Measurements from ENCODE around the gene PDE4C. TPM values are rescaled to one million over a fixed set of nuclear protein-coding genes. Genes with fewer than 3 reads are reported as not detected.

The PDE4C gene
- total RNA-seq (1.3 and 2.0 TPM in 2 replicates), polyA plus RNA-seq (0.09 and 0.35 TPM in 2 replicates), polyA minus RNA-seq (ENCODE audit: low replicate concordance) (not detected in 2 replicates)
- 0.52 and 1.6 TPM in 2 replicates for polyA plus RNA-seq (2012)

DNA sequence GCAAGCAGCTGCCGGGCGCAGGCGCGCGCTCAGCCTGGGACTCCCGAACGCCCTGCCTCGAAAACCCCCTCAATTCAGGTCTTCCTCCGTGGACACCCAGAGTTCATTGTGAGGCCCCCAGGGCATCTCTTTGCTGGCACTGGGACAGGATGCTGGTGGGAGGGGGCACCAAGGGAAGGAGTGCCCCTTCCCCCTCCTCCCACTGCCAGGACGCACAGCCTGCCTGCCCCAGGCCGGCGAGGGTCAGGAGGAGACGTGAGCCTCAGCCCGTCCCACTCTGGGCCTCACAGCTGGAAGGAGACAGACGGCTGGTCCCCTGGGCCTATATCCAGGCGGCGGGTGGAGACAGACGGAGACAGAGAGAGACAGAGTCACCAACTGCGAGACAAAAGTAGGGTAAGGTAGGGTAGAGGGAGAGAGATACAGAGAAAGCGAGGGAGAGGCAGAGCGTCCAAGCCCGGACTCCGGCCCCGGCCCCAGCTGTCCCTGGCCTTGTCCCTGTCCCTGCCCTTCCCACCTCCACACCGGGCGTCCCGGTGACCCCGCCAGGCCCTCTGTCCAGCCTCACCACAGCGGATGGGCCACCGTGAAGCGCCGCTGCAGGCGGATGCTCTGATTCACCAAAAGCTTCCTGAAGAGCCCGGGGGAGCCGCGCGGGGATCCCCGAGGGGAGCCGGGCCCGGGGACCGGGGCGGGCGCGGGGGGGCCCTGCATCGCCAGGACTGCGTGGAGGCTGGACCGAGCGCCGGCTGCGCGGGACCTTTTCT is at the start of gene PDE4C:
PDE4C (minus strand) TSS at position 737 of the 767 bp plus-strand sequence; CDS start at position 714, 23 bp downstream.
- no peak within 1 kb of the TSS for H3K27ac ChIP-seq (ENCODE audit: insufficient read depth, low read length)
- H2AFZ ChIP-seq (ENCODE audit: low read length) = no peak within 1 kb of the TSS
- no peak within 1 kb of the TSS for H3K9ac ChIP-seq (ENCODE audit: insufficient read depth, low read length)
- H3K4me2 ChIP-seq (ENCODE audit: extremely low read depth, insufficient read depth, low read length) = no peak within 1 kb of the TSS
- TF ChIP-seq, protein P1, sequence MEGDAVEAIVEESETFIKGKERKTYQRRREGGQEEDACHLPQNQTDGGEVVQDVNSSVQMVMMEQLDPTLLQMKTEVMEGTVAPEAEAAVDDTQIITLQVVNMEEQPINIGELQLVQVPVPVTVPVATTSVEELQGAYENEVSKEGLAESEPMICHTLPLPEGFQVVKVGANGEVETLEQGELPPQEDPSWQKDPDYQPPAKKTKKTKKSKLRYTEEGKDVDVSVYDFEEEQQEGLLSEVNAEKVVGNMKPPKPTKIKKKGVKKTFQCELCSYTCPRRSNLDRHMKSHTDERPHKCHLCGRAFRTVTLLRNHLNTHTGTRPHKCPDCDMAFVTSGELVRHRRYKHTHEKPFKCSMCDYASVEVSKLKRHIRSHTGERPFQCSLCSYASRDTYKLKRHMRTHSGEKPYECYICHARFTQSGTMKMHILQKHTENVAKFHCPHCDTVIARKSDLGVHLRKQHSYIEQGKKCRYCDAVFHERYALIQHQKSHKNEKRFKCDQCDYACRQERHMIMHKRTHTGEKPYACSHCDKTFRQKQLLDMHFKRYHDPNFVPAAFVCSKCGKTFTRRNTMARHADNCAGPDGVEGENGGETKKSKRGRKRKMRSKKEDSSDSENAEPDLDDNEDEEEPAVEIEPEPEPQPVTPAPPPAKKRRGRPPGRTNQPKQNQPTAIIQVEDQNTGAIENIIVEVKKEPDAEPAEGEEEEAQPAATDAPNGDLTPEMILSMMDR (conservative IDR thresholded peaks at IDR 0.05 in 1 of 2, IDR thresholded peaks at IDR 0.05 in 1 of 2; ENCODE audit: low read depth in 1 of 2, low read length in 2 of 2) = no peak
- TF ChIP-seq EZH2 (IDR thresholded peaks at IDR 0.05; ENCODE audit: low read length, missing control alignments) = no peak
- no peaks in the 10 kb centered on the region for H3K36me3 ChIP-seq (ENCODE audit: control insufficient read depth, insufficient read depth, low read length)
- H3K27me3 ChIP-seq (ENCODE audit: control insufficient read depth, insufficient read depth, low read length) = peaks cover 3% of the 10 kb centered on the region
- no peaks in the 10 kb centered on the region for H3K9me3 ChIP-seq (ENCODE audit: control insufficient read depth, insufficient read depth, low read depth, low read length)
- no peaks in the 10 kb centered on the region for H3K4me1 ChIP-seq (ENCODE audit: control insufficient read depth, extremely low read depth, insufficient read depth, low read length)
- H4K20me1 ChIP-seq (ENCODE audit: control insufficient read depth, extremely low read depth, insufficient read depth, low read length) = no peaks in the 10 kb centered on the region
- no peak for DNase-seq (ENCODE audit: low read depth in 2 of 2)
- no peaks in the 10 kb centered on the region for H3K79me2 ChIP-seq (ENCODE audit: control insufficient read depth, insufficient read depth, low read length)
- H3K4me3 ChIP-seq (replicated peaks in 1 of 4; ENCODE audit: control extremely low read depth in 1 of 4, insufficient read depth in 1 of 4, low read depth in 3 of 4, low read length in 4 of 4) = no peak within 1 kb of the TSS

DNA sequence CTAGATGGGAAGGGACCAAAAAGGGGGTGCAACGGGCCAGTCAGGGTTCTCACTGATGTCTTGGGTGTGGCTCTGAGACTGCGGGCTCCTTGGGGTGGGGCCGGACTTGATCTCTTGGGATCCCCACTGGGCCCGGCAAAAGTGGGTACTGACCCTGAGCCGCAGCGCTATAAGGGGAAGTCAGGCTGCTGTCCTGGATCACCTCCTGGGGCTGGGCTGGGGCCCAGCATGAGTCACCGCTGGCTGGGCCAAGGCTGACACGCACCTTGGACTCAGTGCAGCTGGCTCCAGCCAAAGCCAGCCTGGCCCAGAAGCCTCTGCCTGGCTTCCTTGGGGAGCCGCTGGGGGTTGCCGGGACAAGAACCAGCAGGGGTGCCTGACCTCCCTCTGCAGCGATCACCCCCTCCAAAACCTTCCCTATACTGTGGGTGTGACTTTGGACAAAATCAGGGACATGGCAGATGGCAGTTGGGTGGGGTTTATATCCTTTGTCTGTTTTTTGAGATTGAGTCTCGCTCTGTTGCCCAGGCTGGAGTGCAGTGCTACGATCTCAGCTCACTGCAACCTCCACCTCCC is 48.6 kb upstream of the PDE4C start:
- H3K9ac ChIP-seq (ENCODE audit: insufficient read depth, low read length) = no peak overlapping the region
- H3K27ac ChIP-seq (ENCODE audit: insufficient read depth, low read length) = peak overlapping the region; percentile 62
- H3K4me1 ChIP-seq (ENCODE audit: control insufficient read depth, extremely low read depth, insufficient read depth, low read length) = peaks cover 26% of the 10 kb centered on the region
- H3K9me3 ChIP-seq (ENCODE audit: control insufficient read depth, insufficient read depth, low read depth, low read length) = no peaks in the 10 kb centered on the region
- H3K36me3 ChIP-seq (ENCODE audit: control insufficient read depth, insufficient read depth, low read length) = peaks cover 11% of the 10 kb centered on the region
- no peak overlapping the region for H2AFZ ChIP-seq (ENCODE audit: low read length)
- peak overlapping the region; percentile 48 for H3K4me2 ChIP-seq (ENCODE audit: extremely low read depth, insufficient read depth, low read length)
- peaks cover 41% of the 10 kb centered on the region for H3K79me2 ChIP-seq (ENCODE audit: control insufficient read depth, insufficient read depth, low read length)
- H3K4me3 ChIP-seq (replicated peaks in 1 of 4; ENCODE audit: control extremely low read depth in 1 of 4, insufficient read depth in 1 of 4, low read depth in 3 of 4, low read length in 4 of 4) = peak overlapping the region in 2 of 4 experiments; percentile 3 to 12
- H3K27me3 ChIP-seq (ENCODE audit: control insufficient read depth, insufficient read depth, low read length) = no peaks in the 10 kb centered on the region
- H4K20me1 ChIP-seq (ENCODE audit: control insufficient read depth, extremely low read depth, insufficient read depth, low read length) = no peaks in the 10 kb centered on the region
- DNase-seq (ENCODE audit: low read depth in 2 of 2) = peak; percentile 86 to 88
- TF ChIP-seq EZH2 (IDR thresholded peaks at IDR 0.05; ENCODE audit: low read length, missing control alignments) = no peak
- TF ChIP-seq, protein P1 (conservative IDR thresholded peaks at IDR 0.05 in 1 of 2, IDR thresholded peaks at IDR 0.05 in 1 of 2; ENCODE audit: low read depth in 1 of 2, low read length in 2 of 2) = no peak

DNA sequence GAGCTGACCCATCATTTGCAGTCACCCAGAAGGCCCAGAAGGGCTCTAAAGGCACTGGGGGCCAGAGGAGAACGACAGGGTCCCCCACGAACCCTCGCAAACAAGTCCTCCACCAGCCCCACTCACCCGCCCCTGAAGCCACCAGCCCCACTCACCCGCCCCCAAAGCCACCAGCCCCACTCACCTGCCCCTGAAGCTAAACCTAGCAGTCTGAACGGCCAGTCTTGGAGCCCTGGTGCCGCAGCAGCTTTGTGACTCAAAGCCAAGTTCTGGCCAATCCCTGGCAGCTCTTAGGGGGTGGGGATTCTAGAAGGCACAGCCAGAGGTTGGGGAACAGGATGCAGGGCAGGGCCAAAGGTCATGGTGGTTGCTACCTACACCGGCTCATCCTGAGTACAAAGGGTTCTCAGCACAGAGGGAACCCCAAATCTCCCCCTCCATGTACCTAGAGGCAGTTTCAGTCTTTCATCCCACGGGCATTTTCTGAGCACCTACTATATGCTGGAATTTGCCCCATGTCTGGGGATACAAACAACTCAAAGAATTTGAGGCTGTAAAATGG is 48.1 kb upstream of the PDE4C start, which contains the start of gene IQCN:
IQCN (minus strand) TSS at position 234 of the 562 bp plus-strand sequence. CDS start 4,974 bp downstream, outside the sequence.
- Histone ChIP-seq H3K9ac (ENCODE audit: insufficient read depth, low read length) (no peak within 1 kb of the TSS), H3K27me3 (ENCODE audit: control insufficient read depth, insufficient read depth, low read length) (no peaks in the 10 kb centered on the region)

More for the DNA sequence above, 48.1 kb upstream of the PDE4C start, which contains the start of gene IQCN:
- Histone ChIP-seq H4K20me1 (ENCODE audit: control insufficient read depth, extremely low read depth, insufficient read depth, low read length) (no peaks in the 10 kb centered on the region), H3K27ac (ENCODE audit: insufficient read depth, low read length) (peak within 1 kb of the TSS; percentile 62), H2AFZ (ENCODE audit: low read length) (no peak within 1 kb of the TSS), H3K36me3 (ENCODE audit: control insufficient read depth, insufficient read depth, low read length) (peaks cover 11% of the 10 kb centered on the region), H3K4me2 (ENCODE audit: extremely low read depth, insufficient read depth, low read length) (peak within 1 kb of the TSS; percentile 48), H3K4me3 (replicated peaks in 1 of 4; ENCODE audit: control extremely low read depth in 1 of 4, insufficient read depth in 1 of 4, low read depth in 3 of 4, low read length in 4 of 4) (peak within 1 kb of the TSS in 2 of 4 experiments; percentile 3 to 12), H3K4me1 (ENCODE audit: control insufficient read depth, extremely low read depth, insufficient read depth, low read length) (peaks cover 26% of the 10 kb centered on the region), H3K79me2 (ENCODE audit: control insufficient read depth, insufficient read depth, low read length) (peaks cover 35% of the 10 kb centered on the region), H3K9me3 (ENCODE audit: control insufficient read depth, insufficient read depth, low read depth, low read length) (no peaks in the 10 kb centered on the region)
- no peak for TF ChIP-seq EZH2 (IDR thresholded peaks at IDR 0.05; ENCODE audit: low read length, missing control alignments)
- TF ChIP-seq, protein P1 (conservative IDR thresholded peaks at IDR 0.05 in 1 of 2, IDR thresholded peaks at IDR 0.05 in 1 of 2; ENCODE audit: low read depth in 1 of 2, low read length in 2 of 2) = no peak
- DNase-seq (ENCODE audit: low read depth in 2 of 2) = peak; percentile 28 to 44

All from fibroblast of lung (primary cell).